RWPE2 (cell line): ENCODE measurements around the gene SEMA4A.

Experiments used
- ATAC-seq: fragments of 200-7000 bp; cut with Tn5 transposase; 3 replicates; pipeline ENCODE4 v1.9.1; 2021; ENCODE audit warnings: low read depth
- DNase-seq: peaks from one replicate; pipeline ENCODE4 v3.0.0-alpha.2; 2020; ENCODE audit warnings: low spot score
- H3K27ac ChIP-seq: fragments of 450-650 bp; 2 replicates; pipeline ENCODE4 v1.5.1; 2017; ENCODE audit warnings: mild to moderate bottlenecking; ENCODE audit not compliant: poor library complexity, severe bottlenecking
- H3K27me3 ChIP-seq: fragments of 250-450 bp; sonication (Bioruptor Pico); 2 replicates; pipeline ENCODE4 v1.5.1; 2021; ENCODE audit warnings: mild to moderate bottlenecking, moderate library complexity; ENCODE audit not compliant: insufficient read depth, poor library complexity, severe bottlenecking
- H3K36me3 ChIP-seq: fragments of 250-450 bp; sonication (Bioruptor Pico); 2 replicates; pipeline ENCODE4 v1.5.1; 2020; ENCODE audit warnings: low read depth, mild to moderate bottlenecking, moderate library complexity
- H3K4me1 ChIP-seq: fragments of 250-450 bp; sonication (Bioruptor Pico); 2 replicates; pipeline ENCODE4 v1.5.1; 2021; ENCODE audit warnings: mild to moderate bottlenecking, moderate library complexity; ENCODE audit not compliant: insufficient read depth, poor library complexity, severe bottlenecking
- H3K4me3 ChIP-seq: fragments of 250-450 bp; sonication (Bioruptor Pico); 2 replicates; pipeline ENCODE4 v1.5.1; 2021; ENCODE audit warnings: mild to moderate bottlenecking, moderate library complexity; ENCODE audit not compliant: severe bottlenecking
- H3K9me3 ChIP-seq: fragments of 250-450 bp; sonication (Bioruptor Pico); 2 replicates; pipeline ENCODE4 v1.5.1; 2021; ENCODE audit warnings: mild to moderate bottlenecking, moderate library complexity; ENCODE audit not compliant: severe bottlenecking
- TF ChIP-seq, protein P1 (sequence below): fragments of 450-650 bp; IDR thresholded peaks from one replicate; pipeline ENCODE4 v1.5.1; 2017; ENCODE audit warnings: mild to moderate bottlenecking, moderate library complexity; ENCODE audit not compliant: poor library complexity, severe bottlenecking

Gene SEMA4A

DNA sequence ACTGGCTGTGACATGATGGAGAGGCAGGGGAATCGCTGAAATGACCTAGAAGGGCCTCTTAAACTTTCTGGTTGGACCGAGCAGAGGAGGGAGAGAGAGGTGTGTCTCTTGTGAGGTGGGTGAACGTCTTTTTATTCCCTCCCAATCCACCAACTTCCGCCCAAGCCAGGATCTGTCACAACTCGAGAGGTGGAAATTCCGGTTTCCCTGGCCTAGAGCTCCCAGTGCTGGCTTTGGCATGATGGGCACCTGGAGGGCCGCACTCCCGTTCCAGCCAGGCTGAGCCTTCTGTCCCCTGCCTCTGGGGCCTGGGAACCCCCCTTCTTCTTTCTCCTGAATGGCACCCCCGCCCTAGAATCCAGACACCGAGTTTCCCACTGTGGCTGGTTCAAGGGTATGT is at the start of gene SEMA4A:
SEMA4A (plus strand) TSS at position 224 of the 400 bp plus-strand sequence. CDS start 994 bp downstream, outside the sequence.
- Histone ChIP-seq H3K9me3 (no peaks in the 10 kb centered on the region), H3K36me3 (no peaks in the 10 kb centered on the region), H3K4me3 (peak within 1 kb of the TSS; percentile 12), H3K4me1 (peaks cover 10% of the 10 kb centered on the region), H3K27ac (peak within 1 kb of the TSS; percentile 13), H3K27me3 (no peaks in the 10 kb centered on the region)
- TF ChIP-seq, protein P1, sequence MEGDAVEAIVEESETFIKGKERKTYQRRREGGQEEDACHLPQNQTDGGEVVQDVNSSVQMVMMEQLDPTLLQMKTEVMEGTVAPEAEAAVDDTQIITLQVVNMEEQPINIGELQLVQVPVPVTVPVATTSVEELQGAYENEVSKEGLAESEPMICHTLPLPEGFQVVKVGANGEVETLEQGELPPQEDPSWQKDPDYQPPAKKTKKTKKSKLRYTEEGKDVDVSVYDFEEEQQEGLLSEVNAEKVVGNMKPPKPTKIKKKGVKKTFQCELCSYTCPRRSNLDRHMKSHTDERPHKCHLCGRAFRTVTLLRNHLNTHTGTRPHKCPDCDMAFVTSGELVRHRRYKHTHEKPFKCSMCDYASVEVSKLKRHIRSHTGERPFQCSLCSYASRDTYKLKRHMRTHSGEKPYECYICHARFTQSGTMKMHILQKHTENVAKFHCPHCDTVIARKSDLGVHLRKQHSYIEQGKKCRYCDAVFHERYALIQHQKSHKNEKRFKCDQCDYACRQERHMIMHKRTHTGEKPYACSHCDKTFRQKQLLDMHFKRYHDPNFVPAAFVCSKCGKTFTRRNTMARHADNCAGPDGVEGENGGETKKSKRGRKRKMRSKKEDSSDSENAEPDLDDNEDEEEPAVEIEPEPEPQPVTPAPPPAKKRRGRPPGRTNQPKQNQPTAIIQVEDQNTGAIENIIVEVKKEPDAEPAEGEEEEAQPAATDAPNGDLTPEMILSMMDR, result no peak
- ATAC-seq (peak; percentile 56), DNase-seq (no peak)

DNA sequence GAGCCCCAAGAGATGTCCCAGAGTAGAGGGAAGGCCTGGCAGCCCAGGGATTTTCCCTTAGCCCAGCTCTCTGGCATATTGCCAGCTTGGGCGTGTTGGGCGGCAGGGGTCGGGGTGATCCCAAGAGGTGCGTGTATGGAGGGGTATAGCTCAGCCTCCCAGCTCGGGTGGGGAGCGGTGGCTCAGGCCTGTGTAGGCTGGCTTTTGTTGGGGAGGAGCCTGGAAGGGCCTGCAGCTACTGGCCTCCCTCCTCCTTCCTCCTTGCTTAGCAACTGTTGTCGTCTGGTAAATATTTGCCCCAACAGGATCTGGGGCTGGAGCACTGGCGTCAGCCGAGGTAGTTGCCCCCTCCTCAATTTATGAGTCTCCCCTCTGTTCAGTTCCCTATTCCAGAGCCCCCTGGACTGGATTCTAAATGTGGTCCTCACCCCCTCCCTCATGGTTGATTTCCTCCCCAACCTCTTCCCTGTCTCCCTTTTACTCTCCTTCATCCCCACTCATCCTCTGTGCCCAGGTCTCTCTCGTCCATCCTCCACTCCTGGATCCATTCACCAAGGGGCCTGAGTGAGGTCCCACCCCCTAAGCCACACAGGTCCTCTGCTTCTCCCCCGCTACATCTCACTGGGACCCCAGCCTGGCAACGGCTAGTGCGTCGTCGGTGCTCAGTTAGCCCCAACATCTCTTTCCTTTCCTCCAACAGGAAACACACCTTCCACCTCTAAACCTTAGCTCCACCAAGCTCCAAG is 49.1 kb upstream of the SEMA4A start:
- Histone ChIP-seq H3K27ac (peak overlapping the region; percentile 80), H3K4me3 (no peak overlapping the region), H3K4me1 (peaks cover 45% of the 10 kb centered on the region), H3K27me3 (no peaks in the 10 kb centered on the region), H3K36me3 (no peaks in the 10 kb centered on the region), H3K9me3 (no peaks in the 10 kb centered on the region)
- DNase-seq (peak; percentile 93), ATAC-seq (peak; percentile 86)
- TF ChIP-seq, protein P1, result no peak

GRCh38 chr1:156104861-156105832 is 48.2 kb upstream of the SEMA4A start:
- Histone ChIP-seq H3K4me1 (peaks cover 42% of the 10 kb centered on the region), H3K9me3 (no peaks in the 10 kb centered on the region), H3K27me3 (no peaks in the 10 kb centered on the region), H3K36me3 (no peaks in the 10 kb centered on the region), H3K27ac (peak overlapping the region; percentile 80), H3K4me3 (no peak overlapping the region)
- DNase-seq (no peak), ATAC-seq (no peak)
- TF ChIP-seq, protein P1, result no peak

DNA sequence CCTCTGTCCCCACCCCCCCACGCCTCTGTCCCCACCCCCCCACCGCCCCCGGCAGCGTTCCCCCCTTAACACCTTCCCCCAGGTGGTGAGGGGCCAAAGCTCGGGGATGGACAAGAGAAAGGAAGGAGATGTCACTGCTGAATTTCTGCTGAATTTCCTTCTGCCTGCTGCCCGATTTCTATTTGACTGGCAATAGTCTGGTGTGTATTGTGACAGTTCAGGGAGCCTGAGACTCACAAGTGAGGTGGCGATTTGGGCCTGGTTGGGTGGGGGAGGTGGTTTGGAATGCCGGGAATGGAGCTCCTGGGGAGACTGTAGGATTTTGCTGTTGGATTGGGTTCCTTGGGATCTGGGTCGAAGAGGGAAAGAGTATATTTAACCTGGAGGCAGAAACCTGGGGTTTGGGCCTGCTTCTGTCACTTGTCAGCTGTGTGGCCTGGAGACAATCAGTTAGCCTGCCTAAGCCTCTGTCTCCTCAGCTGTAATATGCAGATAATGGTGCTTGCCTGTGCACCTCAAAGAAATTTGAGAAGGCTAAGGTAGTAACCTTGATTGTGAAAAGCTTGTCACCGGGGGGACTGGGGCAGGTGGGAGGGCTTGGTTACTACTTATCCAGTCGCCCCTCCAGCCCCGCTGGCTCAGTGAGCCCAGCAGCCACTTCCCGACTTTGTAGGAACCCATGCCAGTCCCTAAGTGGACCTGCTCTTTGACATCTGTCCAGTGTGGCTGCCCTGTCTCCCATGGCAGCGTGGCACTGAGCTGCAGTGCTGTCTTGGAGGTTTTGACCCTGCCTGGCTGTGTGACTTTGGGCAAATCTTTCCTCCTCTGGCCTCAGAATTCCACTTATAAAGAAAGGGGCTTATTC is 46.5 kb upstream of the SEMA4A start:
- Histone ChIP-seq H3K36me3 (no peaks in the 10 kb centered on the region), H3K9me3 (no peaks in the 10 kb centered on the region), H3K27ac (peak overlapping the region; percentile 80), H3K4me3 (no peak overlapping the region), H3K4me1 (peaks cover 34% of the 10 kb centered on the region), H3K27me3 (no peaks in the 10 kb centered on the region)
- TF ChIP-seq, protein P1, result no peak
- ATAC-seq (no peak), DNase-seq (no peak)
